ENCODE results near the gene ARPC5.
A peak's percentile ranks its signal among the peaks of the same experiment; 100 is the strongest.

The ARPC5 gene

GRCh38 chr1:183592733-183593132 is 42.9 kb downstream of the ARPC5 start:
- no peak for DNase-seq (ENCODE audit: low spot score)
- no peak for TF ChIP-seq CTCF (IDR thresholded peaks at IDR 0.05; ENCODE audit: borderline replicate concordance, control extremely low read depth, extremely low read depth, insufficient read depth, missing control alignments)
- in situ Hi-C loops (cut with MboI; ENCODE audit: low sequenced_read_pairs, unreplicated experiment): no loop called here

- in situ Hi-C loops (cut with MboI; ENCODE audit: low sequenced_read_pairs, unreplicated experiment): no loop called here
- TF ChIP-seq CTCF (IDR thresholded peaks at IDR 0.05; ENCODE audit: borderline replicate concordance, control extremely low read depth, extremely low read depth, insufficient read depth, missing control alignments): peak; percentile 4
Measured at GRCh38 chr1:183590244-183591191, 45.1 kb downstream of the ARPC5 start, which contains the start of gene NCF2. NCF2 (minus strand) TSS chr1:183590459; CDS start chr1:183590329, 130 bp downstream.

GRCh38 chr1:183589874-183590243 is 45.7 kb downstream of the ARPC5 start:
- no peak for TF ChIP-seq CTCF (IDR thresholded peaks at IDR 0.05; ENCODE audit: borderline replicate concordance, control extremely low read depth, extremely low read depth, insufficient read depth, missing control alignments)
- in situ Hi-C loops (cut with MboI; ENCODE audit: low sequenced_read_pairs, unreplicated experiment): no loop called here
- DNase-seq (ENCODE audit: low spot score): peak; percentile 56

More at GRCh38 chr1:183590244-183591191, 45.1 kb downstream of the ARPC5 start, which contains the start of gene NCF2:
- DNase-seq (ENCODE audit: low spot score): peak; percentile 80

- TF ChIP-seq CTCF (IDR thresholded peaks at IDR 0.05; ENCODE audit: borderline replicate concordance, control extremely low read depth, extremely low read depth, insufficient read depth, missing control alignments): no peak
- DNase-seq (ENCODE audit: low spot score): no peak
- in situ Hi-C loops (cut with MboI; ENCODE audit: low sequenced_read_pairs, unreplicated experiment): no loop called here
Measured at GRCh38 chr1:183589384-183589783, 46.2 kb downstream of the ARPC5 start.

- in situ Hi-C loops (cut with MboI; ENCODE audit: low sequenced_read_pairs, unreplicated experiment): no loop called here
Measured at GRCh38 chr1:183588827-183589226, 46.8 kb downstream of the ARPC5 start.

GRCh38 chr1:183586926-183587325 is 48.7 kb downstream of the ARPC5 start:
- in situ Hi-C loops (cut with MboI; ENCODE audit: low sequenced_read_pairs, unreplicated experiment): no loop called here
- DNase-seq (ENCODE audit: low spot score): no peak
- TF ChIP-seq CTCF (IDR thresholded peaks at IDR 0.05; ENCODE audit: borderline replicate concordance, control extremely low read depth, extremely low read depth, insufficient read depth, missing control alignments): no peak

More at GRCh38 chr1:183588827-183589226, 46.8 kb downstream of the ARPC5 start:
- no peak for TF ChIP-seq CTCF (IDR thresholded peaks at IDR 0.05; ENCODE audit: borderline replicate concordance, control extremely low read depth, extremely low read depth, insufficient read depth, missing control alignments)
- no peak for DNase-seq (ENCODE audit: low spot score)
